WTC11 (cell line): Measurements from ENCODE around the gene CYP1A2. TPM values are rescaled to one million over a fixed set of nuclear protein-coding genes. Genes with fewer than 3 reads are reported as not detected.

Experiments
- ATAC-seq: fragments of 200-7000 bp; cut with Tn5 transposase; 2 replicates; pipeline ENCODE4 v1.10.0; 2021; ENCODE audit warnings: mild to moderate bottlenecking, moderate library complexity
- CTCF ChIA-PET: fragments of 300-600 bp; sonication (Branson Sonifier 250); formaldehyde crosslinking; loops from one replicate; lab custom pipeline; 2021; ENCODE audit warnings: antibody characterized with exemption; lab: Charles Lee
- POLR2A ChIA-PET: fragments of 350-600 bp; sonication (Branson Sonifier 250); formaldehyde crosslinking; loops from one replicate; lab custom pipeline; 2021; ENCODE audit warnings: antibody characterized with exemption; lab: Charles Lee
- DNase-seq: peaks from one replicate; pipeline ENCODE4 v3.0.0; 2021; ENCODE audit warnings: low spot score
- H3K27ac Mint-ChIP-seq: 2 replicates; pipeline ENCODE4 v1.8.0; 2021; ENCODE audit warnings: mixed read lengths
- H3K27me3 Mint-ChIP-seq: 2 replicates; pipeline ENCODE4 v1.8.0; 2021; ENCODE audit warnings: low read depth, mild to moderate bottlenecking, moderate library complexity, mixed read lengths
- H3K36me3 Mint-ChIP-seq: 2 replicates; pipeline ENCODE4 v1.8.0; 2021; ENCODE audit warnings: mixed read lengths
- H3K4me1 Mint-ChIP-seq: 2 replicates; pipeline ENCODE4 v1.8.0; 2022; ENCODE audit warnings: mixed read lengths
- H3K4me3 Mint-ChIP-seq: 2 replicates; pipeline ENCODE4 v1.8.0; 2021; ENCODE audit warnings: mild to moderate bottlenecking, moderate library complexity, mixed read lengths
- H3K9me3 Mint-ChIP-seq: 2 replicates; pipeline ENCODE4 v1.8.0; 2021; ENCODE audit warnings: mixed read lengths
- ATF1 ChIP-seq: sonication (generic); formaldehyde crosslinking; IDR thresholded peaks from 2 replicates; pipeline ENCODE4 v1.8.1; 2023; ENCODE audit warnings: mild to moderate bottlenecking, moderate library complexity, missing genetic modification reagents
- ERG ChIP-seq: fragments of 250-450 bp; sonication (Bioruptor Pico); IDR thresholded peaks from 2 replicates; pipeline ENCODE4 v1.8.0; 2021; ENCODE audit warnings: mild to moderate bottlenecking
- FOXP1 ChIP-seq: sonication (generic); formaldehyde crosslinking; IDR thresholded peaks from 2 replicates; pipeline ENCODE4 v1.8.0; 2022; ENCODE audit warnings: missing genetic modification reagents, mild to moderate bottlenecking, moderate library complexity, borderline replicate concordance
- GTF2I ChIP-seq: fragments of 250-450 bp; sonication (Bioruptor Pico); conservative IDR thresholded peaks from 2 replicates; pipeline ENCODE4 v1.4.0; 2021; ENCODE audit warnings: mild to moderate bottlenecking
- HMGA2 ChIP-seq: fragments of 250-450 bp; sonication (Bioruptor Pico); IDR thresholded peaks from 2 replicates; pipeline ENCODE4 v1.4.0; 2021; ENCODE audit warnings: mild to moderate bottlenecking, moderate library complexity
- IRF1 ChIP-seq: sonication (generic); formaldehyde crosslinking; IDR thresholded peaks from 2 replicates; pipeline ENCODE4 v1.8.0; 2023; ENCODE audit warnings: missing genetic modification reagents
- NR3C1 ChIP-seq: sonication (generic); formaldehyde crosslinking; conservative IDR thresholded peaks from 2 replicates; pipeline ENCODE4 v1.8.1; 2023; ENCODE audit warnings: low read depth, mild to moderate bottlenecking, missing genetic modification reagents
- OVOL2 ChIP-seq: fragments of 250-450 bp; sonication (Bioruptor Pico); IDR thresholded peaks from 2 replicates; pipeline ENCODE4 v1.9.0; 2021; ENCODE audit warnings: mild to moderate bottlenecking, borderline replicate concordance
- ZBTB21 ChIP-seq: sonication (generic); formaldehyde crosslinking; IDR thresholded peaks from 2 replicates; pipeline ENCODE4 v1.8.1; 2023; ENCODE audit warnings: mild to moderate bottlenecking, missing genetic modification reagents, borderline replicate concordance
- ZMAT4 ChIP-seq: fragments of 250-450 bp; sonication (Bioruptor Pico); IDR thresholded peaks from 2 replicates; pipeline ENCODE4 v1.9.0; 2021; ENCODE audit warnings: mild to moderate bottlenecking
- ZNF138 ChIP-seq: sonication (generic); formaldehyde crosslinking; conservative IDR thresholded peaks from 2 replicates; pipeline ENCODE4 v1.8.1; 2022; ENCODE audit warnings: mild to moderate bottlenecking, moderate library complexity, missing genetic modification reagents
- ZNF281 ChIP-seq: sonication (generic); formaldehyde crosslinking; IDR thresholded peaks from 2 replicates; pipeline ENCODE4 v1.8.0; 2023; ENCODE audit warnings: mild to moderate bottlenecking, missing genetic modification reagents
- ZNF317 ChIP-seq: sonication (generic); formaldehyde crosslinking; IDR thresholded peaks from 2 replicates; pipeline ENCODE4 v1.8.1; 2023; ENCODE audit warnings: low read depth, mild to moderate bottlenecking, moderate library complexity, missing genetic modification reagents, borderline replicate concordance
- ZNF416 ChIP-seq: fragments of 250-450 bp; sonication (Bioruptor Pico); IDR thresholded peaks from 2 replicates; pipeline ENCODE4 v1.9.0; 2021; ENCODE audit warnings: mild to moderate bottlenecking, inconsistent platforms
- ZNF425 ChIP-seq: fragments of 250-450 bp; sonication (Bioruptor Pico); conservative IDR thresholded peaks from 2 replicates; pipeline ENCODE4 v1.9.0; 2021; ENCODE audit warnings: mild to moderate bottlenecking
- ZNF512 ChIP-seq: sonication (generic); formaldehyde crosslinking; IDR thresholded peaks from 2 replicates; pipeline ENCODE4 v1.8.1; 2022; ENCODE audit warnings: missing genetic modification reagents, borderline replicate concordance
- total RNA-seq: library from RNA; stranded (reverse); gene quantifications from 3 replicates; pipeline ENCODE4 v1.2.3, GENCODE V29; 2021

Gene CYP1A2
- total RNA-seq, 1 experiment from 2014 or later = not detected

GRCh38 chr15:74769463-74770025, 20.9 kb downstream of the CYP1A2 start:
- TF ChIP-seq ZNF512 (CRISPR knock-in tag) (no peak), NR3C1 (CRISPR knock-in tag) (no peak), FOXP1 (CRISPR knock-in tag) (no peak), ZMAT4 (CRISPR knock-in tag) (no peak), ZNF317 (CRISPR knock-in tag) (no peak), ZNF281 (CRISPR knock-in tag) (no peak)
- Mint-ChIP-seq H3K27ac (no peak overlapping the region), H3K9me3 (no peaks in the 10 kb centered on the region), H3K4me3 (no peak overlapping the region), H3K36me3 (no peaks in the 10 kb centered on the region), H3K4me1 (peaks cover 26% of the 10 kb centered on the region), H3K27me3 (peaks cover 21% of the 10 kb centered on the region)
- ATAC-seq (no peak), DNase-seq (no peak)
- POLR2A ChIA-PET = interaction anchor here (0.9 to 1.8 kb wide), 2 partner anchors 9 to 154 kb away, joined by 3 to 20 read pairs; partner anchors contain the start of gene CLK3
- CTCF ChIA-PET = interaction anchor here (0.6 to 12.6 kb wide), 55 partner anchors 10 to 396 kb away, joined by 3 to 409 read pairs (median 7); partner anchors contain the start of genes COX5A, CPLX3, CSK and CYP1A1

- Mint-ChIP-seq H3K36me3 (no peaks in the 10 kb centered on the region), H3K4me3 (no peak overlapping the region), H3K4me1 (peaks cover 26% of the 10 kb centered on the region), H3K27me3 (peaks cover 21% of the 10 kb centered on the region), H3K27ac (no peak overlapping the region), H3K9me3 (no peaks in the 10 kb centered on the region)
- DNase-seq = no peak
- POLR2A ChIA-PET = interaction anchor here (1.6 kb wide), 1 partner anchor 10 kb away, joined by 8 read pairs; no protein-coding TSS in a partner anchor
- CTCF ChIA-PET = interaction anchor here (0.6 to 12.6 kb wide), 60 partner anchors 11 to 537 kb away, joined by 3 to 409 read pairs (median 5); partner anchors contain the start of genes ARID3B, CLK3, COX5A and CPLX3
- no peak for ATAC-seq
- no peak for TF ChIP-seq HMGA2
- no peak for TF ChIP-seq IRF1 (CRISPR knock-in tag)
- TF ChIP-seq ERG = no peak
- TF ChIP-seq OVOL2 (CRISPR knock-in tag) = no peak
- no peak for TF ChIP-seq ZNF512 (CRISPR knock-in tag)
- TF ChIP-seq GTF2I (CRISPR knock-in tag) = no peak
- TF ChIP-seq ZNF138 (CRISPR knock-in tag) = no peak
- no peak for TF ChIP-seq ZNF425 (CRISPR knock-in tag)
- TF ChIP-seq ZBTB21 (CRISPR knock-in tag) = no peak
- TF ChIP-seq ZNF416 (CRISPR knock-in tag) = no peak
- TF ChIP-seq ATF1 (CRISPR knock-in tag) = no peak
Observed at GRCh38 chr15:74770211-74770903, 21.7 kb downstream of the CYP1A2 start.
